GM21526 (cell line): Measurements from ENCODE around the gene PSAT1.
"Not testable (repeated sequence)": the region's sequence is repeated elsewhere in the genome, so short reads cannot be mapped to it uniquely, and the experiment has no call there.

Experiments used
- ATAC-seq: cut with Tn5 transposase; IDR thresholded peaks from one replicate; pipeline ENCODE4 v1.9.1; 2021; ENCODE audit warnings: moderate library complexity; ENCODE audit not compliant: unreplicated experiment, low FRiP score

Gene PSAT1

DNA sequence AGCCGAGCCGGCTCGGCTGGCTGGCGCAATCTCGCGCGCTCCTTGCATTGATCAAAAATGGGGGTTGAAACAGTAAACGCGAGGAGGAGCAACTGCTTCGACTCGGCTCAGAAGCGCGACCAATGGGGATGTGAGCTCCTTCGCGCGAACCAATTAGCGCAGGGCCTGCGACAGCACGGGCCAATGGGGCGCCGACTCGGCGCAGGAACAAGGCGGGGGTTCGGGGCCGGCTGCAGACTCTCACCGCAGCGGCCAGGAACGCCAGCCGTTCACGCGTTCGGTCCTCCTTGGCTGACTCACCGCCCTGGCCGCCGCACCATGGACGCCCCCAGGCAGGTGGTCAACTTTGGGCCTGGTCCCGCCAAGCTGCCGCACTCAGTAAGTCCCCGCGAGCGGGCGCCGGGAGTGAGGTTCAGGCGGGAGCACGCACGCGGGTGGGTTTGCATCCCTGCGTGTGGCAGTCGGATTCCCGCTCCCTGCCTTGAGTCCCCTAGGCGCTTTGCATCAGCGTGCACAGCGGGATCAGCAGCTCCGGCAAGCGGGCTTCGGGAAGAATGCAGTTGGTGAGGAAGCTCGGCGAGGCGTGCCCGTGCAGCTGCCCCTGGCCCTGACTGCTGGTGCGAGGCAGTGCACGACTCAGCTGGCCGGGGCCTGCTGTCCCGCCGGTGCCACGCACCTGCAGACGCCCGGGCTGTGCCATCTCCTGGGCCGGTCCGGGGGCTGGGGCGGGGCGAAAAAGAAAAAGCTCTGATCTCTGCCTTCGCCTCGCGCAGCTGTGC lies at the start of gene PSAT1:
Gene PSAT1, plus strand, starts transcription at position 233 of the 779 bp plus-strand sequence. Its CDS starts 86 bp downstream, at position 319.
- peak; percentile 98 for ATAC-seq

DNA sequence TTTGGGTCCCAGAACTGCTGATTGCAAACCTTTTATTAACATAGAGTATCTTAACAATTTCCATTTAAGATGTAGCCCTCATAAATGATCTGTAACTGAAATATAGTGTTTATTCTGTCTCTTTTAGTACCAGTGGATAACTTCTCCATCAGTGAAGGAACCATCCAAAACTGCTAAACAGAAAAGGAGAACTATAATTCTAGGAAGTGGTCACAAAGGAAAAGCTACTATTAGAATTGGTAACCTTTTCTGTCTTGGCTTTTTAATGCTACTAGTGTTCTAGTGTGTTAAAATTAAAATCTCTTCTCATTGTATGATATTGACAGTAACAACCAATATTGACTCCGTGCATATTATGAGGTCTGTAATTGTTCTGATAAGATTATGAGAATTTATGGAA lies 48.3 kb upstream of the PSAT1 start:
- no peak for ATAC-seq

DNA sequence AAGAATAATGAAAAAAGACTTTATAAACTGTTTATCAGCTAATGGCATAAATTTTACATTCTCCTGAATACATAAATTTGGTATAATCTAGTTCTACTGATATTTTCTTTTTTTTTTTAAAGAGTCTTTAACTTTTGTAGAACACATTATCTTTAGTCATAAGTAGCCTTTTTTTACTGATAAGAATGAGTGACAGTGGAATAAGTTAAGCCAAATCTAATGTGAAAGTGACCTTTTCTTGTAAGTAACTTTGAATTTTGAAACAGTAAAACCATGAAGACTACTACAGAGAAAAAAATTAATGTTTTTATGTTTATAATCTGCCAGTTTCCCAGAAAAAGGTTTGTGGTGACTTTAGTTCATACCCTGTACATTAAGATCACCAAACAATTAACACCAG lies 47.4 kb upstream of the PSAT1 start:
- ATAC-seq, result no peak

DNA sequence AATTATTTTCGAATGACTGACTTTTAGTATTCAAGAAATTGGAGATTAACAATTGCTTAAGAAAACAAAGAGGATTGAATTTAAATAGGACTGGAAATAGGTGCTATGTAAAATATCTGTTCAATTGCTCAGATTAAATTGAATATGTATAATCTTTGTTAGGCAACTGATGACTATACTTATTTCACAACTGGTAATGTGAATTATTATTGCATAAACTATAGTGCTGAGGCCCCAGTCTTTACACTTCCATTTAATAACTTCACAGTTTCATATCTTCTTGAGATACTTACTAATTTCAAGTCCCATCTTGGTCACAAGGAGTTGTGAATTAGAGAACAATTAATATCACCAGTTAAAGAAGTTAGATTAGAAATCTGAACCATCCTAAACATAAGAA lies 44.3 kb upstream of the PSAT1 start:
- ATAC-seq, result no peak

DNA sequence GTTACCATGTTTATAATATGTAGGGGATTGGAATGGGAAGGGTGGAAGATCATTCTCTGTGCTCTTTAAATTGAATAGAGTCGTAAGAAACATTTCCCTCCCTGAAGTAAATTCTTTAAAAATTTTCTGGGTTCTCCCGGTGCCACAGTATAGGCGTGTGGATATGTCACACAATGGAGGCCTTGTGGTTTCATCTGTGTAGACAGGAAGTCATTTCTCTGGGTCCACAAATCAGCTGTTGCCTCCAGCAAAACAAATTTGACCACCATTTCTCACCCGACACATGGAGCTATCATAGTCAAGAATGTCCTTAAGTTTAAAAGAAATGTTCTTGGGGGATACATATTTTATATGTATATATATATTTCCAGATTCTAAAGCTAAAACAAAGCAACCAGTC lies 43.6 kb upstream of the PSAT1 start:
- ATAC-seq, result no peak

DNA sequence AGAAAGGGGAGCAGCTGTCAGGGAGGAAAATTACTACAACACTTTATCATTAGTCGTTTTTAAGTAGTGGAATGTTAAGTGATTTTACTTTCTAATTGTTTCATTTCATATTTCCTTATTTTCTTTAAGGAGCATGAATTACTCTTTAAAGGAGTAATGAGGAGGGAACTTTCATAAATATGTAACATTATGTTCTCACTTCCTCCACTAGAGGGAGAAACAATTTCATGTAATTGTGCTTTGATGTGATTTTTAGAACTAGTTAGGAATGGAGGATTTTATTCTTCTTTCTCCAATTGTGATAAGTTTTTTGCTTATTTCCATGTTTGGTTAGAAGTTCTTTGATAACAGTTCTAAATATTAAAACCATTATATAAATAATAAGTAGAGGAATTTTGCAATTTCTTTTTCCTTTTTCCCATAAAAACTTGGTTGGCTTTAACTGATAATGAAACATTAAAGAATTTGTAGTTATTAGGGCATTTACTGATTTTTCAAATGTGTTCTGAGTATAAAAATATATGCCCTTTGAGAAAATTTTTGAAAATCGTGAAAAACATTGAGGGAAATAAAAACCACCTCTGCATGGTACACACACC lies 35.4 kb upstream of the PSAT1 start:
- ATAC-seq, result no peak

DNA sequence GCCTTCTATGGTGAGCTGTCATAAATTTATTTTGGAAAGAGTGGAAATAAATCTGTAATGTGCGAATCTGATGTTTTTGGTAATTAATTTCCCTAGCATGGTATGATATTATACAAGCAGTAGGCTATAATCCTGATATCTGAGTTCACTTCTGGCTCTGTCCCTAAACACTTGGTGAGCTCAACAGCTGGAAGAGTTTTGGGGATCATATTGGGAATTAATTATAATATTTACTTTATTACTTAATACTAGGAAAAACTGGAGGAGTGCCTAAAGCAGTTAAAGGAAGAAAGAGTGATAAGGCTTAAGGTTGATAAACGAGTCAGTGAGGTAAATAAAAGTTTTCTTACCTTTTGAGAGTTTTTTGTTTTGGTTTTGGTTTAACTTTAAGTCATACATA lies 34.3 kb upstream of the PSAT1 start:
- ATAC-seq, result no peak

DNA sequence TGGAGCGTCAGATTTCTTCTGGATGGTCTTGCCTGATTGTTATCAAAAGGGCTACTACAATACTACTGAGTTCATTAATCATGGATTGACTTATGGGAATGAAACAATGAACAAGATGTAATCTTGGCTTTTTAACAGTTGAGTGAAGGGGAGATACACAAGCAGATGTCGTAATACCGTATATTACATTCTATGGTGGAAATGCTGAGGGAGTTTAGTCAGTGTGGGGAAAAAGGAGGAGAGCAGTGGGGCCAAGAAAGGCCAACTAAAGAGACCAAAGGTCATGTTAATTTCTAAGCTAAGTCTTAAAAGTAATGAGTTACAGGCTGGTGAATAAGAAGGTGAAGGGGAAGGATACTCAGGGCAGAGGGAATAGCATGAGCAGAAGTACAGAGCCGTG lies 29.0 kb upstream of the PSAT1 start:
- ATAC-seq, result no peak

DNA sequence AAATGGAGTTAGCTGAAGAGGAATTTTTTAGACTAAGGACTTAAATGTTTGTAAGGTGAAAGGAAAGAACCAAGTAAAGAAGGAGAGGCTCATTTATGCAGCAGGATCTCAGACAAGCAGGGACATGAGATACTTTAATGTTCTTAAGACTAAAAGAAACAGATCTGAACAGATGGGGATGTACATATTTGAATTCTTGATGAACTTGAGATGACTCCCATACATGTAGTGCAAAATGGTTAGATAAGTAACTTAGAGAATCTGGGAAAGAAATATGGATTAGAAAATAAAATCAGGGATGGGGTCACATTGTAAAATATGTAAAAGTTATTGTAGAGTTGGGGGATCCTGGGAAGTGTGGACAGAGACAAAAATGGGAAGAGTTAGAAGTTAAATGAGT lies 27.1 kb upstream of the PSAT1 start:
- ATAC-seq, result no peak

DNA sequence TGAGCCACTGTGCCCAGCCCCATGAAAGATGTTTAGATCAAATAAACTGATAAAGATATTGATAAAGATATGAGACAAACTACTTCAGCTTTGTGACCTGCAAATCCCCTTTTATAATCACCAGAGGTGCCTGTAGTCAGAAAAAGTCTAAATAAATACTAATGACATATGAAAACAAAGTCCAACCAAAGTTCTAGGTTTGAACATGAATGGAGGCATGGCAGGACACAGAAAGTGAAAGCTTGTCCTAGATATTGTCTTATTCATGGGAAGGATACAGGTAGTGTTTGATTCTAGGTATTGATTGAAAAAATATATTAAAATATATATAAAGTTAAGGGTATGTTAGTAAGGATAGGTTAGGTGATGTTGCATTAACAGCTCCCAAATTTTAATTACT lies 24.6 kb upstream of the PSAT1 start:
- no peak for ATAC-seq

DNA sequence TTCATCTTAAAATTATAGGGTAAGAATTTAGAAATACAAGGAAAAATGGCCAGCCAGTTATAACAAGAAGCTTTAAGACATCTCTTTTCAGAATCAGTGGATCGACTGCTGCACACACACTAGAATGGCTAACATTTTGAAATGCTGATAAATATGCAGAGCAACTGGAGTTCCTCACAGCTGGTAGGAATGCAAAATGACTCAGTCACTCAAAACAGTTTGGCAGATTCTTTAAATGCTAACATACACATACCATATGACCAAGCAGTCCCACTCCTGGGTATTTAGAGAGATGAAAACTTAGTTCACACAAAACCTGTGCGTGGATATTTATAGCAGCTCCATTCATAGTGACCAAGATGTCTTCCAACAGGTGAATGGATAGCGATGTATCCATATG lies 23.2 kb upstream of the PSAT1 start:
- no peak for ATAC-seq

DNA sequence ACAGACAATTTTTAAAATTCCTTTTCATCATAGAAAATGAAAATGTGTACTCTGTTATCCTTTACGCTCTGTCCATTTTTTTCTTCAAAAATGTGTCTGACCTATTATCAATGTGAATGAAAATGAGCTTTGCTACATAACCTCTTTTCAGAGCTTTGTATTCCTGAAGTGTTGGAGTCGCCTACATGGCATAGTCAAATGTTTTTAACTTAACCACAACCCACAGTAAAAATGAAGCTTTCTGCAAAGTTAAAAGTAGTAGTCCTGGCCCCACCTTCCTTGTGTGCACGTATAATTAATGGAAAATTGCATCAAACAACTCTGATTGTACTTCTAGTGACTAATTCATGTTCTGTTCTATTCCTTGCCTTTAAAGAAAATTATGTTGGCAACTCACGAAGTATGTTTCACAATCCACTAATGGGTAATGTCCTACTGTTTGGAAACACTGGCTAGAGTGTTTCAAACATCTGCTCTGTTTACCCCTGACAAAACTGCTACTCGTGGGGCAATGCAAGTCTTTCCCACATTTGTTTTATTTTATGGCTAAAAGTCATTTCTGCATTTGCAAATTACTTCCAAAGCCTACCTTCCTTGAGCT lies 18.6 kb upstream of the PSAT1 start:
- no peak for ATAC-seq

DNA sequence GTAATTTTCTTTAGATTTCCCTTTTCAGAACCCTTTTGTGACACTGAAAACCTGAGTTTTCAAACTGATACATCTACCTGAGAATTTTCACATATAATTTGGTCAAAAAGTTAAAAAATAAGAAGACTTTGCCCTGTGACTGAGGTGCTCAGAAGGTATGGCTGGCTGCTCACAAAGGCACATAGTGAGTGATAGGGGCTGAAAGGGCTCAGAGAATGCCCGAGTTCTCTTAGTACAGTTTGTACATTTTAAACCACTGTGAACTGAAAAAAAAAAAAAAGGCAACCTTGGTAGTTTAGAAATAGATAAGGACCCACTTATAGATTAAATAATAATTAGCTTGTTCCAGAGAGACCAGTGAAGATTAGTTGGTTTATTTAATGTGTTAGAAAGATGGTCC lies 18.1 kb upstream of the PSAT1 start:
- no peak for ATAC-seq

DNA sequence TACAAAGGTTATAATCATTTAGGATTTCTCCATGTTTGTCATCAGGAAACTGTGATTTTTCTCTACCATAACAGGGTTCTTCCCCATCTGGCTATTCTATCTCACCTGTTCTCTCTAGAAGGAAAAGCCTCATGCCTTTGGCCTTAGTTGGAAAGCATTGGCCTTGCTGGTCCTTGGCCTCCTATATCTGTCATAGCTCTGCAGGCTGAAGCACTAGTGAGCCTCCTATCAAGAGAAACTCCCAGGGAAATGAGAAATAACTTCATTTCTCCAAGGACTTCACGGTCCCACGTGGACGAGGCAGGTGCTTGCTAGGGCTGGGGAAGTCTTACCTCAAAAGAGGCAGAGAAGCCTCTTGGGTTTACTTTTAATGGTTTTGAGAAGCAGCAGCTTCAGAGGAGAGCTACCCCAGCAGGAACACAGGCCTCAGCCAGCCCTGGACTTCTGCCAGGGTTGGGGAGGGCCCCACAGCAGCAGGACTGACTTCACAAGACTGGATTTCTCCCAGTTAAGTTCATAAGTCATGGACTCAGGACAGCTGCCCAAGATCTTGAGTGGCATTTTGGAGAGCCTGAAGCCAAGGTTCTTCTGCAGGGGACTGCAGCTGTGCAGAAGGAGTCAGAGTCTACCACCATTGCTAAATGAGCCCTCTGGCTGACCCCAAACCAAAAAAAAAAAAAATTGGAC lies 15.8 kb upstream of the PSAT1 start:
- ATAC-seq, result no peak

DNA sequence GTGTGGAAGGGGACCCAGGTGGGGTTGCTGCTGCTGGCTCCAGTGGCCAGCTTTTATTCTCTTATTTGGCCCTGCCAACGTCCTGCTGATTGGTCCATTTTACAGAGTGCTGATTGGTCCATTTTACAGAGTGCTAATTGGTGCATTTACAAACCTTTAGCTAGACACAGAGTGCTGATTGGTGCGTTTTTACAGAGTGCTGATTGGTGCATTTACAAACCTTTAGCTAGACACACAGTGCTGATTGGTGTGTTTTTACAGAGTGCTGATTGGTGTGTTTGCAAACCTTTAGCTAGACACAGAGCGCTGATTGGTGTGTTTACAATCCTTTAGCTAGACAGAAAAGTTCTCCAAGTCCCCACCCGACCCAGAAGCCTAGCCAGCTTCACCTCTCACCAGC lies 12.7 kb upstream of the PSAT1 start:
- ATAC-seq, result not testable (repeated sequence)

DNA sequence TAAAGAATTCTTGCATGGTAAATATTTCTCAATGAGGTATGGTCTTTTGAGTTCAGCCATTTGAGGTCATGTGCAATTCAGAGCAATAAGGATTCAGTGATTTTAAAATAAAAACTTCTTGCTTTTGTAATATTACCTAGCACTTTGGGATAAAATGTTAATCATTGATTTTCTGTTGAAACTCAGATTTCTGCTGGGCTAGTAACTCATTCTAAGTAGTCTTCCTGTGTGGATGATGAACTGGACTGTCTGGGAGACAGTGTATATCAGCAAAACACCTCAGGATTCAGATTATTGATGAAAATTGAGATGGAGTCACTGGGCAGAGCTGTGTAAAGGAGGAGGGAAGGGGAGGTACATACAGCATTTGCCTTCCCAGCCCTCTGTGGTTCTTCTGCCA lies 10.8 kb upstream of the PSAT1 start:
- no peak for ATAC-seq

DNA sequence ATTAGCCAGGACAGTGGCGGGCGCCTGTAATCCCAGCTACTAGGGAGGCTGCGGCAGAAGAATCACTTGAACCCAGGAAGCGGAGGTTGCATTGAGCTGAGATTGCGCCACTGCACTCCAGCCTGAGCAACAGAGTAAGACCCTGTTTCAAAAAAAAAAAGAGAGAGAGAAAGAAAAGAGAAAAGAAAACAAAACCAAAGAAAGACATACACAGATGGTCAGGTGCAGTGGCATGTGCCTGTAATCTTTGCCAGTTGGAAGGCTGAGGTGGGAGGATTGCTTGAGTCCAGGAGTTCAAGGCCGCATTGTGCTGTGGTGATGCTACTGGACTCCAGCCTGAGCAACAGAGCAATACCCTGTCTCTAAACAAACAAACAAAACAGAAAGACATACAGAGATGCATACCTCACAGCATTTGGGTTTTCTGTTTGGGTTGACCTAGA lies 10.0 kb upstream of the PSAT1 start:
- ATAC-seq, result no peak

DNA sequence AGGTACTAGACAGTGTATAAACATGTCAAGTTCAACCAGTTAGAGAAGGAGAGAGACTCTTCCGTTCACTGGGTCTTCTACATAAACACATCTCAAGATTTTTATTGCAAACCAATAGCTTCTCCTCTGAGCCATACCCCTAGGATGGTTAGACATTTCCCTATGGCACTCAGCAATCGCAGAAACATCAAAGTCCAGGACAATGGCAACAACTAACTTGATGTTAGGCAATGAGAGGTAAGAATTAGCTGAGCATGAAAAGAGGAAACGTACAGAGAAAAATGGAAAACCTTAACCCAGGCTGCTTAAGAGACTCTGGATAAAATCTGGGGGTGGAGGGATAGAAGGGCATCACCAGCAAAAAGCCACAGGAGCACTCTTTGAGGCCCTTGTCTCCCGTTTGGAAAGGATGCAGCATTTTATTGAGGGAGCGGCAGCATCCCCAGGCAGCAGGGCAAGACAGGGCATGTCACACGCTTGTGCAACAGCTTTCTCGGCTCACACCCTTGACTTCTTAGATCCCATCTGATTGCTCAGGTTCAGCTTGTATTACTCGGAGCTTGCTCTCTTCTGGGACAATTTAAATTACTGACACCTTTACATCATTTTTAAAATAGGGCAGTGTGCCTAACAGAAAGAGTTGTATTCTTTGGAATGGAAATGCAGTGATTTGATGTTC lies 8.6 kb upstream of the PSAT1 start:
- no peak for ATAC-seq

DNA sequence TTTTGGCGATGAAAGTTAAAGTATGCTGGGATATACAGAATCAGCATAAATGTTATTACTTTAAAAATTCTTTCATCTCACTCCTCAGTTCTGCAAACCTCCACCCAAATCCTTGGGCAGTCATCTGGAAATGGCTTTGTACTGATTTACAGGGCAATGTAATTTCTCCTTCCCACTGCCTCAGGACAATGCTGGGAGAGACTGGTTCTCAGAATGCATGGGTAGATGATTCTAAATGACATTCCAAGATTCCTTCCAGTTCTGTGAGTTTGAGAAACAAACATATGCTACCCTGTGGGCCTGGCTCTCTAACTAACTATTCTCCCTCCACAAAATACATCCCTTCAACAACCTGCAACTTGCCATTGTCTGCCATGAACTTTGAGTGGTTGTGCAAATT lies 7.5 kb upstream of the PSAT1 start:
- ATAC-seq, result no peak

DNA sequence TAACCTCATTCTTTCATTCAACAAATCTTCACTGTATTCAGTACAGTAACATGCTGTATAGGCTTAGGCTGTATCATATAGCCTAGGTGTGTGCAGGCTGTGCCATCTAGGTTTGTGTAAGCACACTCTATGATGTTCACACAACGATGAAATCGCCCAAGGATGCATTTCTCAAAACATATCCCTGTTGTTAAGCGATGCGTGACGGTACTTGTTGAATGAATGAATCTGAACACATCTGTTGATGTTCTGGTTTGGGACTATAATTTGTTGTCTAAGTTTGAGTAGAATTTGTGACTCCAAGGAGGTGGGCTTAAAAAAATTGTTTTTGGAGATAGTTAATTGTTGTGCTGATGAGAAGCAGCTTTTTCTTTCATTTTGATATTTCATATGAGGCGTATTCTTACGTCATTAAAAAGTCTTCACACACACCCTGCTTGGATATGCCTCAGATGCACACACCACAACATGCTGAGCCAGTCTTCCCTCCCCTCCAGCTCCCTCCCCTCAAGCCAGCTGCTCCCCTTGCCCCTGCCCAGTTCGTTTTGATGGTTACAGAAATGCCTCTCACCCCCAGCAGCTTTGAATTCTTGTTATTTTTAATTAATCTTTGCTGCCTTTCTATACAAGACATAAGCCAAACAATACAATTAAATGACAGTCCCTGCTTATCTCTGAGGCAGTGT lies 5.5 kb upstream of the PSAT1 start:
- ATAC-seq, result no peak
